A549 treated with GW870086 at 1 μM for 4 hours (cell line): ENCODE measurements around the gene IFITM5. TPM values are rescaled to one million over a fixed set of nuclear protein-coding genes. Genes with fewer than 3 reads are reported as not detected.

ENCODE experiments used
- total RNA-seq: library from RNA; stranded (reverse); fragments of 200-300 nt; extraction: Qiagen RNA extraction; gene quantifications from 5 replicates; pipeline ENCODE4 v1.2.3, GENCODE V29; 2022; ENCODE audit warnings: low read depth

IFITM5 gene
- total RNA-seq, result not detected in 5 replicates

GRCh38 chr11:299081-299891 is at the start of gene IFITM5:
Gene IFITM5 (minus strand): TSS chr11:299526. CDS start chr11:299490, 36 bp downstream.

GRCh38 chr11:313787-314553 is 14.6 kb upstream of the IFITM5 start, which contains the start of gene IFITM1:
Gene IFITM1 (plus strand): TSS chr11:314040. CDS start chr11:314171, 131 bp downstream.

GRCh38 chr11:307766-308708 is 8.7 kb upstream of the IFITM5 start, which contains the start of gene IFITM2:
Gene IFITM2 (plus strand): TSS chr11:307816. CDS start chr11:308193, 377 bp downstream.

GRCh38 chr11:288478-289397 is 10.6 kb downstream of the IFITM5 start, which contains the start of gene PGGHG:
Gene PGGHG (plus strand): TSS chr11:289126. CDS start chr11:289817, 691 bp downstream.

GRCh38 chr11:278001-278951 is 21.1 kb downstream of the IFITM5 start, which contains the start of gene NLRP6:
Gene NLRP6 (plus strand): TSS chr11:278407. CDS start chr11:278570, 163 bp downstream.

Other genes with a start within 250 kb of the IFITM5 start
- not detected in 5 replicates for gene SCGB1C1, start 106.4 kb downstream of the IFITM5 start, total RNA-seq
- gene BET1L, start 92.1 kb downstream of the IFITM5 start, total RNA-seq, result 42.8 to 49.0 TPM (median 47.3 TPM) in 5 replicates
- gene RIC8A, start 91.8 kb downstream of the IFITM5 start, total RNA-seq, result 110 to 125 TPM (median 117 TPM) in 5 replicates
- gene SIRT3, start 63.2 kb downstream of the IFITM5 start, total RNA-seq, result 19.2 to 22.3 TPM (median 21.1 TPM) in 5 replicates
- 165 to 200 TPM (median 177 TPM) in 5 replicates for gene PSMD13, start 62.5 kb downstream of the IFITM5 start, total RNA-seq
- 0.08 TPM in 1 of 5 replicates, not detected in the others for gene NLRP6, start 21.1 kb downstream of the IFITM5 start, total RNA-seq
- 6.1 to 12.3 TPM (median 11.0 TPM) in 5 replicates for gene PGGHG, start 10.4 kb downstream of the IFITM5 start, total RNA-seq
- 58.0 to 65.0 TPM (median 60.1 TPM) in 5 replicates for gene IFITM2, start 8.3 kb upstream of the IFITM5 start, total RNA-seq
- gene IFITM1, start 14.5 kb upstream of the IFITM5 start, total RNA-seq, result 0.31 to 0.56 TPM (median 0.55 TPM) in 5 replicates
- gene IFITM3, start 21.3 kb upstream of the IFITM5 start, total RNA-seq, result 19.5 to 36.0 TPM (median 30.9 TPM) in 5 replicates
- 9.3 to 21.2 TPM (median 16.6 TPM) in 5 replicates for gene B4GALNT4, start 70.0 kb upstream of the IFITM5 start, total RNA-seq
- gene PKP3, start 94.7 kb upstream of the IFITM5 start, total RNA-seq, result 29.9 to 39.9 TPM (median 38.6 TPM) in 5 replicates
- 60.4 to 93.3 TPM (median 87.7 TPM) in 5 replicates for gene SIGIRR, start 115.5 kb upstream of the IFITM5 start, total RNA-seq
- 0.72 to 1.2 TPM (median 0.88 TPM) in 5 replicates for gene ANO9, start 142.5 kb upstream of the IFITM5 start, total RNA-seq
- 33.8 to 46.7 TPM (median 44.8 TPM) in 5 replicates for gene PTDSS2, start 150.8 kb upstream of the IFITM5 start, total RNA-seq
- gene RNH1, start 207.7 kb upstream of the IFITM5 start, total RNA-seq, result 134 to 192 TPM (median 169 TPM) in 5 replicates
- 108 to 168 TPM (median 150 TPM) in 5 replicates for gene HRAS, start 236.1 kb upstream of the IFITM5 start, total RNA-seq
- gene LRRC56, start 238.0 kb upstream of the IFITM5 start, total RNA-seq, result 0.54 to 0.97 TPM (median 0.77 TPM) in 5 replicates